ENCODE results near the gene CRYZ.
A peak's percentile ranks its signal among the peaks of the same experiment; 100 is the strongest.

Gene CRYZ

DNA sequence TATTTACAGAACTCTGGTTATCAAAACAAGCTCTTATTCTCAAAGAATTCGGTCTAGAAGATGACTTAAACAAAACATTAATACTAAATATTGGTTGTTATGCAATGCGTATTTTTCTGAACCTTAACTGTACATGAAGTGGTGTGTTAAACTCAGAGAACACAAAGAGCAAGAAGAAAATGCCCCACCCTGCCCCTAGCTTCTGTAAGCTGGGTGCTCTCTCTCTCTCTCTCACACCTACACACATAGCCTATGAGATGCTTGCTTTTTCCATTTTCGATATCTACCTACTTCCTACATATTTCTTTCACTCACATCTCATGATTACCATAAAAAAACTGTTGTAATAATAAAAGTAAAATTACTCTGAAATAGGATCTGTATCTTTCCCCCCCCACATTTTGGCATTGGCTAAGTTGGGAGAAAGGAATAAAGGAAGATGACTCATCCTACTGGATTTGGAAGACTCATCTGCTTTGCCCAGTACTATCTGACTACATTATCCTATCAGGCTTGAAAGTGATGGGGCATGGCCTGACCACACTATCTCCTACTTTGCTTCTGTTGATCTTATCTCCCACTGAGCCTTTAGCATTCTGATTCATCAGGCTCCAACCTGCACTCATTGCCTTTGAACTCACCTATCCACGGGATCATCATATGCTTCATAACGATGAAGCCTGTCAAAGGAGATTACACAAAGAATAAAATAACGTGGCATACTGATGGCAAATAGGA, 2.9 kb downstream of the CRYZ start:
- DNase-seq: no peak

- no peak for DNase-seq
Measured at GRCh38 chr1:74728736-74729135, 4.1 kb downstream of the CRYZ start.

- no peak for DNase-seq
Measured at GRCh38 chr1:74726063-74726462, 6.8 kb downstream of the CRYZ start.

DNA sequence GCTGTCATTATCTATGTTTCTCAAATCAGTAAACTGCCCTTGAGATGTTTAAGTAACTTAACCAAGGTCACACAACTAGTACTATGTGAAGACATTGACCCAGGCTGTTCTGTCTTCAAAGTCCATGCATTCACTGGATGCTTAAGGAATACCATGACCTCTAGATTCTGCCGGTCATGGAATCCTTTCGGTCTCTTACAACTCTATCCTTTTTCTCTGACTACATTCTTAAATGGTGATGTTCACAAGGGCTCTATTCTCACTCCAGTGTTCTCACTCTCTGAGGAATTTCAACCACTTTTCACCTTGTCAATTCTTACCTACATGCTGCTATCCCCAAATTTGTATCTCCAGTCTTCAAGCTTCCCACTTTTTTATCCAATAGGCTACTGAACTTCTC, 15.2 kb downstream of the CRYZ start:
- DNase-seq: no peak

DNA sequence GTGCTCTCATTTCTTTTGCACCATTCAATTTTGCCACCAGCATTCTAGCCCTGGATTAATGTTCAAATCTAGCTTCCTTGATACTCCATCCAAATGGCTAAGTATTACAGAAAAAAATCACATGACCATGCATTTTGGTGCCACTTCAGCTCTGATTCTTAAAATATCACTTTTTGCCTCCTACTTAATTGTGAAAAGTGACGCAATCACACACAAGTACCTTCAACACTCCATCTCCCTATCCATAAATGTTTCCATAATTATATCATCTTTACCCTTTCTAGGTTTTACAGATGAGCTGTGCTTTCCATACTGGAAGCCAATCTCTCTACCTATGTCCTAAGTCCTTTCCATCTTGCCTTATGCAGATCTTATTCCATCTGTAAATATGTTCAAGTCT, 16.0 kb downstream of the CRYZ start:
- no peak for DNase-seq

- no peak for DNase-seq
Measured at GRCh38 chr1:74715806-74716205, 17.0 kb downstream of the CRYZ start.

DNA sequence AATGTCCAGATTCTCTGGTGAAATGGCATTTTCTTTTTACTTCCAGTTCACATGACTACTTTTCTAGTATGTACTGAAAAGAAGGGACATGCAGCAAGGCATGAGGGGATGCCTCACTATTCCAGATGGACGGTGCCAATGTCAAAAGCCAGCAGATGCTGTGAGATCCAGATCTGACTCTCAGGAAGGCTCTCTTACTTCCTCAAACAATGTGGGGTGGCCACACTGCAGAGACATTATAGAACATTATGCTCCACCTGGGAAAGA, 17.7 kb downstream of the CRYZ start:
- no peak for DNase-seq

DNA sequence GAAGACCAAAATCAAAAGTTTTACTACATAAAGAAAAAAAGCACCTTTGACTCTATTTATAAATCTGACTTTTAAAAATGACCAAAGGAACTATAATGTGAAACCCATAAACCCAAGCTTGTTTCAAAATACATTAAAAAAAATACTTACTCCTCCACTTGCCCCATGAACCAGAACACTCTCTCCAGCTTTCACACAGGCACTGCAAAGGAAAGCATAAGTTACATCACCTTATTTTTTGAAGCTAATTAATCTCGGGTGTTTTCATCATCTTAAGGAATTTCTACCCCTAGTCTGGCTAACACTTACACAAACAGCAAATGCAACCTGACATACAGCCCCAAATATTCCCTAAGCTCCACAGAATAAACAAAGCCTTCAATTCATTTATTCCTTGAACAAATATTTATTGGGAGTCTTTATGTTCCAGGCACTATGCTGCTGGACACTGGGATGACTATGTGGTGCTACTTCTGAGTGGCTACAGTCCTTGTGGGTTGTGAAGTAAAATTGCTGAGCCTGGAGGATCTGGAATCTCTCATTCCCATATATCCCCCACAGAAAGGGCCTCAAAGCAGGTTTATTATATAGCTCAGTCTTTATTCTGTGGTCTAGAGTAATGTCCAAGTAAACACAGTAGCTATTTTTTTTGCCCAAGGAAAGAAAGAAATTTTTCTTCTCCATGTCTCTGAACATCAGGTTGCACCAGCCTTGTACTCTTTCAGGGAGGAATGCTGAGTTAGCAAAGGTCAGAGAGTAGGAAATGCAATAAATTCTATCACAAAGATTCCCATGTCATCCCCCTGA, 18.2 kb downstream of the CRYZ start:
- DNase-seq: no peak

- DNase-seq: no peak
Measured at GRCh38 chr1:74713849-74714248, 19.0 kb downstream of the CRYZ start.

DNA sequence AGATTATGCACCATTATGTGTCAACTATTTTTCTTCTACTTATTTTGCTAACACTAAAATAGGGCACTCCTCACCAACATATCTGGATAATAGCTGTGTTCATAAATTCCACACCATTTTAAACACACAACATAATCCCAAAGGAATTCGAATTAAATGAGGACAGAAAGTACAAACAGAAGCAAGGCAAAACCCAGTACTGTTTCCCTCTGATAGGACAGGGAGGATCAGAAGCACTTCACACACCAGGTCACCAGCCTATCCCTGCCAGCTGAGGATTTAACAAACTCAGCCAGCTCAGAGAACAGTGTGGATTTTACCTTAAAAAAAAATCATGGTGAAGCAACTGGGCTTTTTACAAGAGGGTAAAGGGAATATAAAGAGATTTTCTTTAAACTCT, 20.0 kb downstream of the CRYZ start:
- DNase-seq: no peak

DNA sequence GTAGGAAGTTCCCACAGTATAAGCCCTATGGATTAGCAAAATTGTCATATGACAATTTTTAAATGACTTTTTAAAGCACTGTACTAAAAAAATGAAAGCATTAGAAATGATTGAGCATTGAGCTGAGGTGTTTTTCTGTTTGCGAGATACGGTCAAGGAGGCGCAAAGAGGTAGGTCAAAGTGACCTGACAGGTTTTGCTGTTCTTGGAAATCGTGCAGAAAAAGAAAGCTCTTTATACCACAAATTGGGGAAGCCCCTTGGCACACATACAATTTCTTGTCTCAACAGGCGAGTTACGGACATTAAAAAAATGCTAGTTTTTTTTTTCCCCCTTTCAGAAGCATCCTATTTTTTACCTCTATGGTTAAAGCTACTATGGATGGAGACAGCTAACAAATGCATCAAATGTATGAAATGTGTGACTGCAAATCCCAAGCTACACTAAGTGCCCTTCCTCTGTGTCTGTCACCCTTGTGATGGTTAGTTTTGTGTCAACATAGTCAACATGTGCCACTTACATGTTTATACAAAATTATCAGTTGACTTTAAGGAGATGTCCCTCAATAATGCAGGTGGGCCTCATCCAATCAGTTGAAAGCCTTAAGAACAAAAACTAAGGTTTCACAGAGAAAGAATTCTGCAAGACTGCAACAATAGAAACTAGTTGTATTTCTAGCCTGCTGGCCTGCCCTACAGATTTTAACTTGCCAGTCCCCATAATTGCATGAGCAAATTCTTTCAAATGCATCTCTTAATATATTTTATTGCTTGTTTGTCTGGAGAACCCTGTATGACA, 29.3 kb downstream of the CRYZ start:
- no peak for DNase-seq

GRCh38 chr1:74699331-74699730, 33.5 kb downstream of the CRYZ start:
- no peak for DNase-seq

- no peak for DNase-seq
Measured at GRCh38 chr1:74697832-74698231, 35.0 kb downstream of the CRYZ start.

- DNase-seq: no peak
Measured at GRCh38 chr1:74693473-74693872, 39.4 kb downstream of the CRYZ start.

GRCh38 chr1:74690909-74691308, 41.9 kb downstream of the CRYZ start:
- no peak for DNase-seq

GRCh38 chr1:74690364-74690696, 42.5 kb downstream of the CRYZ start:
- no peak for DNase-seq

GRCh38 chr1:74689621-74690363, 43.1 kb downstream of the CRYZ start:
- peak; percentile 58 for DNase-seq

DNA sequence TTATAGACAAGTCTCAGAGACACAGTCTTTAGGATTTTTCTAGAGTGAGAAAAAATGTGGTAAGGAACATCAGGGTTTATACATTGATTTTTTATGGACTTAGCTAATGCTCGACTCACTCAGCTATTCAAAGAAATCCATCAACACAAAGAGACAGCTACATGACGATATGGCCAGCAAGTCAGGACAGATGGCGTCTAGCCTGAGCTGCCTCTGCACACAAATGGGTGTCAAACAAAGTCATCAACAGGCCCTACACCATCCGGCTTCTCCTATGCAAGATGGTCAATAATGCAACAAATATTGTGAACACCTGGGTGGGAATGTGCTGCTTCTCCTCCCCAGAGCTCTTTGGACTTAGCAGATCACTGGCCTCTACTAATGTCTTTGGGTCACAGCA, 45.9 kb downstream of the CRYZ start:
- no peak for DNase-seq

GRCh38 chr1:74684301-74684700, 48.5 kb downstream of the CRYZ start:
- DNase-seq: no peak

DNA sequence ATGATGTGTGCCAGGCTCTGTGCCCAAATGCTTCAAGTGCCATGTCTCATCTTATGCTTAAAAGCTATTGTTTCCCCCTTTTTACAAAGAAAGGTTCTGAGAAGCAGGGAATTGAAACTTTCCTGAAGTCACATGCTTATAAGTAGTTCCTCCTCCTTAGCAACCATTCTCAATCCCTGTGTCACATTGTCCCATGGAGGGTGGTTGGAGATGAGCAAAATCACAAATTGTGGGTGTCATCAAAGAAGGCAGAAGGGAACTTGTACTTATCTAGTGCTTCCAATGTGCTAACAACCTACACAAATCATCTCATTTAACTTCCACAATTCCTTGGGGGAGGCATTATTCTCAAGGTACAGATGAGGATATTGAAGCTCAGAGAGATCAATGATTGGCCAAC, 49.2 kb downstream of the CRYZ start:
- DNase-seq: no peak

GRCh38 chr1:74681851-74682250, 51.0 kb downstream of the CRYZ start:
- no peak for DNase-seq

DNA sequence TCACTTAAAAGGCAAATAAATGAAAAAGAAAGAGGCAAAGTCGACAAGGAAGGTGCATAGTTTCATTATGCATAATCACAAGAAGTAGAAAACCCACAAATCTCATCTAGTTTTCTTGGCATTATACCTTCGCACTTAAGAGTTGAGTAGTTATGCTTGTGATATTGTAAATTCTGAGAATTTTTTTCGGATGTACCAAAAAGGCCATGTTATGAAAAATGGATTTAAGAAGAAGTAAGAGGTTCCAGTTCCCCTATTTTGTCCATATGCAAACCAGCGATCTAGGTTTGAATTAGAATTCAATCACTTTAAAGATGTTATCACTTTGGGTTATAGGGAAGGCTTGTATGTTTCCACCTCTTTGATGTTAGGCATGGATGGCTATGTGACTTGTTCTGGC, 51.4 kb downstream of the CRYZ start:
- no peak for DNase-seq

GRCh38 chr1:74681001-74681400, 51.8 kb downstream of the CRYZ start:
- no peak for DNase-seq

All from CD4-positive, alpha-beta T cell treated with Interleukin-21 for 1 hour (primary cell).